ENCODE measurements around the gene GRIK3.

Gene GRIK3

DNA sequence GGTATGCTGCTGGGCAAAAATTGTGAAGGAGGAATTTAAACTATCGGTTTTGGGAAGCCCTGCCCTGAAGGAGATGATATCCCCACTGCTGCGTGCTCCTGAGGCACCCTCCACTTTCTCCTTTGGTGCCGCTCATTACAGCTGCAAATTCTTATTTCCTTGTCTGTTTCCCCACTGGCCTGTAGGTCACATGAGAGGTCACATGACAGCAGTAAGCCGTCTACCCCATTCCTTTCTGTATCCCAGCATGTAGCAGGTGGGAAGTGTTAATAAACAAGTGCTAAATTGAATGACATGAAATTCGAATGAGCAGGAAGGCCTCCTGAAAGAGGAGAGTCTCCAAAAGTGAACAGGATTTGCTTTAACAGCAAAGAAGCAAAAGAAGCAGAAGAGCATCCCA, 58.7 kb downstream of the GRIK3 start:
- DNase-seq: no peak

DNA sequence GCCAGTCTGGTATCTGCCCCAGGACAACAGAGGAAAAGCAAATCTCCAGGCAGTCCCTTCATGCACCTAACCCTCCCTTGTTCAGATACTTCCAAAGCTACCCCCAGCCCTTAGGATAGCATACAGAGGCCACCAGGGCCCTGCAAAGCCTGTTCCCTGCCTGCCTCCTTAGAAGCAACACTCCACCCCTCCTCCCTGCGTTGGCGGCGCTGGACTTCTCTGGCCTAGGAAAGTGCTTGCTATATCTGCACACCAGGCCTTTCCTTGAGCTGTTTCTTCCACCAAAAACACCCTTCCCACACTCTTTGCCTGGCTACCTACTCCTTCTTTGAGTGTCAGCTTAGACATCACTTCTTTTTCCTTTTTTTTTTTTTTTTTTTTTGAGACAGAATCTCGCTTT, 61.3 kb downstream of the GRIK3 start:
- no peak for DNase-seq

DNA sequence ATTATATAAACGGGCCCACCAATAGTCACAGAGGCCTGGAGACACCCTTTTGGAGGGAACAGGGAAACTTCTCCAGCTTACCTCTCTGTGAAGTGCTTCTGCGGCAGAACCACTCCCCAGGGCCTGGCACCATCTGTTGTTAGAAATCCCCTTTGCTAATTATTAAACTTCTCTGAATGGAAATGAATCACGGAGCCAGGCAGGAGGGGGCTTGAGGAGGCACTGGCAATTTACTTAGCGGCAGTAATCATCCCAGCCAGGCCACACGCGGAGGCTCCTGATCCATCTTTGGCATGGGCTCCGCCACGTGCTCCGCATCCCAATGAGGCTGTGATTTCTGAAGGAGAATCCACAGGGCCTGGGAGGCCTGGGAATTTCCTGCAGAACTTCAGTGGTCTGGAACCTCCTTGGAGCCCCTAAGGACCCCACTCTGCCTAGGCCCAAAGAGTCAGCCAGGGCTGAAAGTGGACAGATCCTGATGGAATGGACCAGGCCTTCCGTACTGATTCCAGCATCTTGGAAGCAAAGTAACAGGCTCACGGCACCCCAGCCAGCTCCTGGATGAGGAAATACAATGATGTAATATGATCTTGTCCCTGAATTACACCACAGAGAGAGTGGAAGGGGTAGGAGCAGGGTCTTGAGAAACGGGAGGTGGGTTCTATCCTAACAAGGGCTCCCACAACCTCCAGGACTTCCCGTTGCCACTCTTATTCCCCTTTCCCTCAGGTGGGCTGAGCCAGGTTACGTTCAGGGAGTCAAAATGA, 62.3 kb downstream of the GRIK3 start:
- no peak for DNase-seq

DNA sequence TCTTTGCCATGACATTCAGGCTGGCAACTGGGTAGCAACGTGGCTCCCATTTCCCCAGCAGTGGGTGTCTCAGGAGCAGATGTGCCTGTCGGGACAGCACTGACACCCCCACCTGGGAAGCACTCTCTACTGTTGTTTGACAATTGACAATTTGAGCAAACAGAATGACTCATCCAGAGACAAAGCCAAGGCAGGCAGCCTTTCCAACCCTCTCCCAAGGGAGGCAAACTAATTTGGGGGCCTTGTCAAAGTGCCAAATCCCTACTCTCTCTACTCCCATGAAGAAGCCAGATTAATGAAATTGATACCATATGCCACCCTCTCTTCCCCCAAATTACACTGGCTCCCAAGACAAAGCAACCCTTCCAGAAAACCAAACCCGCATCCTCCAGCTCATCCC, 65.6 kb downstream of the GRIK3 start:
- no peak for DNase-seq

DNA sequence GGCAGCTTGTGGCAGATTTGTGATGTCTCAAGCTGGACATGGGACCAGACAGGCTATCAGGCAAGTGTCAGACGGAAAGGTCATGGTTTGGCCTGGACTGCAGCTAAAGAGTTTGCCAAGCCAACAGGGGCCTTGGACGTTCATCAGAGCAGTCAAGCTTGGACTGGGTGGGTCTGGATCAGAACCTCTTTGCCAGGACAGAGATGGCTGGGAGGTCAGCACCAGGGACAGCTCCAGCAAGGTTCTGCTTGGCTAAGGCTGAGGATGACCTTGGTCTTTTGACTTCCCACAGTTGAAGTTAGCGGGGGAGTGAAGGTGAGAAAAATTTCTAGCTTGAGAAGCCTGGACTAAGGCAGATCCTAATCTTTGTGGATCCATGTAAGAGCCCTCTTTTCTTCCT, 68.1 kb downstream of the GRIK3 start:
- no peak for DNase-seq

DNA sequence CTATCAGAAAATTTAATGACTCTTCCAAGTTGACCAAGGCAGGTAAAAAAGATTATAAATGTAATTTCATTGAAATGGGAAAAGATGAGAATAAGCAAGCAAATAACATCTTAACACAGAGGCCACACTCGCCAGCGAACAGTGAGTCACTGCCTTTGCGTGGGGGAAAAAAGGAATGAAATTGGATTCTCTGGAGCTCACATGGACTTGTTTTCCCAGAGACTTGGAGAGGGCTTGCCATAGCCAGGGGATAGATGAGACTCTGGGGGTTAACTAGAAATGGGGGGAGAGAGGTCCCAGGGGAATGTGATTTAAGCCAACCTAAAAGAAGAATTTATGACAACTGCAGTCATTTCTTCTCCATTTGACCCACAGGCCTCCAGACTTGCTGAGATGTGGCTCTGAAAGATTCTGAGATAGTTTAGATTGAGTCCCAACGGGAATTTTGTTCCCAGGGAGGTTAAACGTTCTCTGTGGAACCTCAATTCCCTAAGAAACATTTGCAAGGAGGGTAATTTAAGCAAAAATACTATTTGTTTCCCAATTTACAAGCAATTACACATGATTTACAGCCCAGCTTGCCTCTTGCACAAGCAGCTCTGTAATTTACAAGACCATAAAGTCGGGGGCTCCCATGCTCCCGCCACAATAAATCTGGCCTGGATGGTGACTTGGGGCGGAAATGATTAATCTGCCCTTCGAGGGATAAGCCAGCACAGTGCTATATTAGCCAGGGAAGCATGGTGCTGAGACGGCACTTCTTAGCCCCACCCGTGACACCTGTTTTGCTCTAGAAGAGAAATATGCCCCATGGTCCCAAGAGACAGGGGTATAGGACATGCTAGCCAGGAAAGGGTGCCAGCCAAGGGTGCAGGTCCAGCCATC, 68.8 kb downstream of the GRIK3 start:
- no peak for DNase-seq

DNA sequence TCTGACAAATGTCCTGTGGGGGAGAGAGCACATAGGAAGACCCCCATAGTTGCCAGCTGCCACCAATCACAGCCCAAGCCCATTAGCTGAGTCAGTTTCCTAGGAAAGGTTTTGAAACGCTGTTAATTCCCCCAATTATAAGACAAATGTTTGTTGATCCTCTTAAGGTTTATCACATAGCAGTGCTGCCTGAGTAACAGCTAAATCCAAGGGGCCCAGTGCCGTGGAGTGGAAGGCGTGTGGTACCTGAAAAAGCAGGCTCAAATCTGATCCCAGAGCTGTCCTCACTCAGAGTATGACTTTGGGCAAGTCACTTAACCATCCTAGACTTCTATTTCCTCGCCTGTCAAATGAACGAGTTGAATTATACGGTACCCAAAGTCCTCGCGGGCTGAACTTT, 69.5 kb downstream of the GRIK3 start:
- DNase-seq: no peak

DNA sequence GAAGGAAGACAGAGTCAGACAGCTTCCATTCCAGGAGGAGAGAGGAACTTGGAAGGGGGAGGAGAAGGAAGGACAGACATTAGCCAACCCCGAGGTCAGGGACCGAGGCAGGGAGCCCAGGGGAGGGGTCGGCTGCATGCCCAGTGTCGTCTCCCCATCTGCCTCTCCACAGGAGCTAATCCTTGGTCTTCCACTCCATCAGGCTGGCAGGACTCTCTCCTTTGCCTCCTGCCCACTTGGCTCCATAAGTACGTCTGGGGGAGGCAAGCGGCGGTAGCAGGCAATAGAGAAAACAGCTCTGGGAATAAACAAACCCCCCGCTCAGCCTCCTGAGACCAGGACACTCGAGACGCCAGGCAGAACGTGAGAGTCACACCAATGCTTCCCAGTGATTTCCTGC, 71.3 kb downstream of the GRIK3 start:
- DNase-seq: no peak

DNA sequence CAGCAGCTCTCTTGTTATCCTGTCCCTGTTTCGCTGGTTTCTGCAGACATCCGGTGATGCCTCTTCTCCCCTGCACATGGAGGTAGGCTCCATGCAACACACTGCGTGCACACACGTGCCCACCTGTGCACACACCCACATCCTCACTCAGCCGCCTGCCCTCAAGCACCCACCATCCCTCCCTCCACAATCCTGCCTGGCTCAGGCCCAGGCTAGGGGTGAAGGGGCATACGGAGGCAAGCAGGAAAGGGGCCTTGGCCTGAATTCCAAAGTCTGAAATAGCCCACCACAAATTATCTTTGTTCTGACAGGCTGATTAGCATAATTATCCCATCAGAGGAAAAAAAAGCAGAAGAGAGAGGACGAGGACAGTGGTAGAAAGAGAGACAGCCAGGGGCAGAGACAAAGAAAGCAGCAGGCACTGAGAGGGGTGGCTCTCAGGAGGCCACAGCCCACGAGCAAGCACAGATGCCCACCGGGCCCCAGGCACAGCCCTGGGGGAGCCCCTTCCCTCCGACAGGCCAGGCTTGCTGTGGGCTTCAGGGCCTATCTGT, 73.2 kb downstream of the GRIK3 start:
- DNase-seq: no peak

DNA sequence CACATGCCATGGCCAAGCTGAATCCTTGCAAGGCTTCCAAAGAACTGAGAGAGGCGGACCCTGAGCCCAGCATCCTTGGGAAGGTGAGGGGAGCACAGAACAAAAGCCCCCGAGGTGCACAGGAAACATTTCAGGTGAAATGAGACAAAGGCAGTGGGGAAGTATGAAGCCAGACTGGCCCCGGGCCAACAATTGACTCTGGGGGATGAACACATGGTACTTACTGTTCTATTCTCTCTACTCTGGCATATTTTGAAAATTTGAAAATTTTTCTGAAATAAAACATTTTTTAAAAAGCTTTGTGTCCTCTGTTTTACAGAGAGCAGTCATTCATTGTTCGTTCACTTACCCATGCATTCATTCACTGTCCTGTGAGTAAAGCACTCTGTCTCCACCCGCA, 77.7 kb downstream of the GRIK3 start:
- no peak for DNase-seq

DNA sequence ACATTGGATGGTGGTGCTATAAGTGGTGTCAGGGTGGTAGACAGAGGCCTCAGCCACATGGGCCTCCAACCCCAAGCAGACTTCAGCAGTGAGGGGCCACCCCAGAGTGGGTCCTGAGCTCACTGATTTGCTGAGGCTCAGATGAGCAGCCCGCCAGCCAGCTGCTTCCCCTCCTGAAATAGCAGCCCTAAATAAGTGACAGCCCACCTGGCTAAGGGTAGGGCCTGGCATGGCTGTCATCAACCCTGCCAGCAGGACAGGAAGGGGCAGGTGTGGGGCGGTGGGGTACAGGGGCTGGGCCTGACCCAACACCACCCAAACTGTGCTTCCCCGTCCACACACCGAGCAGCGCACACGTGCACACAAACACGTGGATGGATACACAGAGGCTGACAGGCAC, 79.3 kb downstream of the GRIK3 start:
- DNase-seq: no peak

DNA sequence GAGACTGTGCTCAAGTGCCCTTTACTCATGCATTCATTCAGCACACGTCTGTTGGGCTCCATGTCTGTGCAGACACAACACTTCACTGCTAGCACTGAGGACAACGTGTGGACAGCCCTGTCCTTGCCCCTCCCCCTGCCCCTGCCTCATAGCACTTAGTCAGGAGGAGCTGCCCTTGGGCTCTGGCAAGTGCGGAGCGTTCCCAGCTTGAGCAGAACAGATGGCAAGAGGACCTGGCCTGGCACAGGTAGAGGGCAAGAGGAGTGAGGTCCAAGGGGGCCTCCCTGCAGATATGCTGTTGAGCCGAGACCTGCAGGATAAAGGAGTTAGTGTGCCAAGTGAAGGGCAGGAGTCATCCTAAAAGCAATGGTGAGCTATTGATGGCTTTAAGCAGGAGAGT, 81.3 kb downstream of the GRIK3 start:
- DNase-seq: no peak

DNA sequence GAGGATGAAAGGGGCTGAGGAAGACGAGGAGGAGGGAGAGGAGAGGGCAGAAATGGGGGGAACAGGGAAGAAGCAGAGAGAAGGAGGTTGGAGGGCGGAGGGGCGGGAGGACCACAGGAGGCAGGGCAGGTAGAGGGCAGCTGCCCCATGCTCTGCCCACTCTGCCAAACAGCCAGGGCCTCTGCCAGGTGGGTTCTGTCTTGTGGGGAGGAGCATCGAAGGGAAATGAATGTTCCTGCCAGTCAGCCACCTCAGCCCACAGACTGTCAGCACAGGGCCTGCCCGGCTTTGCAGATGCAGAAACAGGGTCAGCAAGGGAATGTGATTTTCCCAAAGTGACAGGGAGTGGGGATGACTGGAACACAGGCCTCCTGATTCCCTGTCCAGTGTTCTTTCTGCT, 82.6 kb downstream of the GRIK3 start:
- DNase-seq: no peak

DNA sequence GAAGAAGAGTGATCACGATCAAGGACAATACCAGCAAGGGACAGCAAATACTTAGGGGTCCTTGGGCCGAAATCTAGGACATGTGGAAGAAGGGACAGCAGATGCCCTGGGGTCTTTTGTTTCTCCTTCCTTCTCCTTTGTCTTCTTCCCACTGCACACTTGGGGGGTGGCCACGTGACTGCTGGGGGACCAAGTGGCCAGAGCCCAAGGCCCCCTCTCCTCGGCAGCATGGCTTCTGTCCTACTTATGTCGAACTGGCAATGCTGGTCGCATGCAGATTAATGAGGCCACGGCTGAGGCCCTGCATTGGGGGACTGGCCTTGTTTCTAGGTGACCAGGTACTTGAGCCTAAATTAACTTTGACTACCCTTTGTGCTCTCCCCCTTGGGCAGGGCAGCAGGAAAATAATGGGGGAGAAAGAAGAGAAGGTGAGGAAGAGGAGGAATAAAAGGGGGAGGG, 83.0 kb downstream of the GRIK3 start:
- no peak for DNase-seq

DNA sequence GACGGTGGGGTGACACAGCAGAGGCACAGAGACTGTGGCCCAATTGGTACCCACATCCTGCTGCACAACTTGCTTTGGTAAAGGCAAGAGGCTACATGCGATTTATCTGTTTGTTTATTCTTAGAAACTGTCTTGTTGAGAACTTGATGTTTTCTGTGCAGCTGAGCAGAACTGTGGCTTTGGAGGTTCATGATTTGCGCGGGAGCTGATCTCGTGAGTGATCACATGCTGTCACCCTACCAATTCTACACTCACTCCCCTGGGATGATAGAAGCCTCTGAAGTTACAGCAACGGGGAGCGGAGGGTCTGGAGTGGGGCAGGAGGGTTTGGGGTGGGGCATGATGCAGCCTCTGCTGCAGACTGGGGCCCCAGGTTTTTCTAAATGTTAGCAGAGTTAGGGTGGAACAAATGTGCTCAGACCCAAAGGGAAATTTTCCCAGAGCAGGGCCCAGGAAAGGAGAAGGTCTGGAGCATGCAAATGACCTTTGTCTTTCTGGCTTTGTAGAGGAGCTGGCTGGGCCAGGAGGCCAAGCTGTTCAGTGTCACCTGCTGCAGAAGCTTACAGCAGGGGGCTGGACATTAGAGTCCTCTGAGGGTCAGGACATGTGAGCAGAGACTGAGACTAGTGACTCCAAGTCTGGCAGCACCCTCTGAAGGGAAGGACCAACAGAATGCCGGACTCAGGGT, 83.6 kb downstream of the GRIK3 start:
- DNase-seq: no peak

DNA sequence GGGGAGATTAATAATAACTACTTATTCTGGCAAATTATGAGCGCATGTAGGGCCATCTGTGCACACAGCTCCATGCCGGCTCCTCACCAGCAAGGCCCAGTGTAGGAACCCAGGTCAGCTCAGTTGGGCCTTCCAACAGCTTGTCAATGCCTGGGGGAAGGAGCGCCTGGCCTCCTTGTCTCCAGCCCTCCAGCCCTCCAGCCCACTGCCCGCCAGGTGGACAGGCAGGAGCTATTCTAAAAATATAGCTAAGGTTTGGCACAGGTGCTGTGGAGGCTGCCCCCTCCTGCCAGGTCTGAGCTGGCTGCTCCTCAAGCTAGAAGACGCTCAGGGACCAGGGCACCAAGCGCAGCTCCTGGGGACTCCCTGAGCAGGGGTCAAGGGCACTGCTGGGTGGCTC, 85.7 kb downstream of the GRIK3 start:
- no peak for DNase-seq

DNA sequence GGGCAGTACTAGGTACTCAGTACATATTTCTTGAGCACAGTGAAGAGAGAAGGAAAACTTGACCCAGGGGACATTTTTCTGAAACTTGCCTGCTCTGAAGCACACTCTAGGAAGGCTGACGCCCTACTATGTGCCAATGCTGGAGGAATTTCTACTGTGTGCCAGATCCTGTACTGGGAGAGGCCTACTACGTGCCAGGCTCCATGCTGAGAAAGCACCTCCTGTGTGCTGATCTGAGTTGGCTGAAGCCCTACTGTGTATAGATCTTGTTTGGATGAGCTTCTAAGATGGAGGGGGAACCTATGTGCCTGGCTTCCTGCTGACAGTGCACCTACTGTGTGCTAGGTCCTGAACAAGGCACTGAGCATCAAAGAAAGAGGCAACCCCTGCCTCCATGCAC, 86.2 kb downstream of the GRIK3 start:
- DNase-seq: no peak

DNA sequence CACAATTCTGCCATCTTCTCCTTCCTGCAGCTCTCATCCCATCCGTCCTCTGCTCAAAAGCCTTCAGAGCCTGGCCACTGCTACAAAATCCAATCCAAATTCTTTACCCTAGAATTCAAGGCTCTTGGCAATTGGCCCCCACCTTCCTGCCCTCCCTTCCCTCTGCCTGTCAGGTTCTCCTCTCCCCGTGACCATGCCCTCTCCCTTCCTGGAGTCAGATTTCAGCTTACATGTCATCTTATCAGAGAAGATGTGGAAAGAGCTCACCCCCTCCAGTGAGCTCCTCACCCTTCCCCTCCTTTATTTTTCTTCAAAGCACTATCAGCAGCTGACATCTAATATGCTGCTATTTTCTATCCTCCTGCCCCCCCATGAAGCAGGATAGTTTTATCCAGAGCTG, 86.9 kb downstream of the GRIK3 start:
- no peak for DNase-seq

DNA sequence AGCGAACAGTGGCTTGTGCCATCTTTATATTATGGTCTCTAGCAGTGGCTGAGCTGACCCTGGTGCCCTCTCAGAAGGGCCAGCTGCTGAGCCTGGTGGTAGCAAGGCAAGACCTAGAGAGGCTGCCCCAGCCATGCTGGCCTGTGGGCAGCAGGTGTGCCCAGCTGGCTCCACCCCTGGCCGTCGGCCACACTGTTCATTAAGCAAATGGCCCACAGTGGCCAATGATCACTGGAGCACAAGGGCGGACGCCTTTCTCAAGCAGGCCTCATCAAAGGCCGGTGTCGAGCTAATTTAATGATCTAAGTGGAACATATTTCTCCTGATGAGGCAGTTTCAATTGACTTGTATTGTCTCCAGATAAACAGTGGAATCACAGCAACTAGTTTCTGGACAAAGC, 89.4 kb downstream of the GRIK3 start:
- no peak for DNase-seq

DNA sequence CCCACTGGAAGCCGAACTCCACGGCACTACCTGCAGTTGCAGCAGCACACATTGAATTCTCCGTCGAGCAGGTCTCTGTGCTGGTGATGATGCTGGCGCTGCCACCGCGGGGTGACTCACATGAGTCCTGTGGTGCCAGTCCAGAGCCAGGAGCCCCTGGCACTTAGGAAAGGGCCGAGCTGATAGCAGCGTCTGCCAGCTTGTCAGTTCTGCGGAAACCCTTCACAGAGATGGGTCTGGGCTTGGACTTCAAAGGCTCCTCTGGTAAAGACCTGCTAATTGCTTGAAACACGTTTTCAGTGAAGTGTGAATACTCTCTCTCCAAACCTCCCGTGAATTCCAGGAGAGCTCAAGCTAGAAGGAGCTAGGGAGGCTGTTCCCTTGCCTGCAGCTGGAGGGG, 92.2 kb downstream of the GRIK3 start:
- no peak for DNase-seq

DNA sequence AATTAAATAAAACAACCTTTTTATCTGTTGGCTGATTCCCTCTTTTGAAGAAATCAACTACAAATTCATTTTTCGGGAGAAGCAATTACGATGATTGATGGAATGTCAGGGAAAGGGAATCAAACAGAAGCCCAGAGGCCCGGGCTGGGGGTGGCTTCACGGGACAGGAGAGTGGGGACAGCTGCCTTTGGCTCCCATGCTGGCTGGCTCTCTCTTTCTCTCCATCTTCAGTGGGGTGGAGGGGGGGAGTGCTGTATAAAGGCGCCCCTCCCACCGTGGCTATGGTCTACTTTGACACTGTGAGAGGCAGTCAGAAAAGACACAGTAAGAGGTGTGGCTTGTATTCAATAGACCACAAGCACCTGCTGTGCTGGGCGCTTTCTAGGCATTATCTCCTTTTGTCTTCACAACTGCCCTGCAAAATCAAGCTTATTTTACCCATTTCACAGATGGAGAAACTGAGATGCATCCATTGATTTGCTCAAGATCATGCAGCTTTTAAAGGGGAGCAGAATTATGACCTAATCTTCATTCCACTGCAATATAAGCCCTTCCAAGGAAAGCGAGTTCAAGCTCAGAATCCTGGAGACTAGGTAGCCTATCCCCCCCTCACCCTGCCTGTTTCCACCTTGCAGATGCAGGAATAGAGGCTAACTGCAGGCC, 92.9 kb downstream of the GRIK3 start:
- DNase-seq: no peak

DNA sequence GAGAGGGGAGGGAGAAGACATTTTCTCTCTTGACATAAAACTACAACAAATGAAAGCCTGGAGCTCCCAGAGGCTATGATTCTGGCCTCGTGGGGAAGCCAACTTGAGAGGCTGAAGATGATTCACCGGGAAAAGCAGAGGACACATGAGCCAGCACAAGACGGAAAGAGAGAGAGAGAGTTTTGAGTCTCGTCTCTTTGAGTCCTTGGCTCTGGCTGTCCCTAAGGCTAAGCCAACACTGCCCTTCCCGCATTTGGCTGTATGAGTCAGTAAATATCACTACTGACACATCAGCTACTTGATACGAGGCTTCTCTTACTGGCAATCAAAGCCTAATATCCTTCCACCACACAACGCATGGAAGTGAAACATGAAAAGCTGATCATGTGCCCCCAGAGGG, 95.5 kb downstream of the GRIK3 start:
- DNase-seq: no peak

DNA sequence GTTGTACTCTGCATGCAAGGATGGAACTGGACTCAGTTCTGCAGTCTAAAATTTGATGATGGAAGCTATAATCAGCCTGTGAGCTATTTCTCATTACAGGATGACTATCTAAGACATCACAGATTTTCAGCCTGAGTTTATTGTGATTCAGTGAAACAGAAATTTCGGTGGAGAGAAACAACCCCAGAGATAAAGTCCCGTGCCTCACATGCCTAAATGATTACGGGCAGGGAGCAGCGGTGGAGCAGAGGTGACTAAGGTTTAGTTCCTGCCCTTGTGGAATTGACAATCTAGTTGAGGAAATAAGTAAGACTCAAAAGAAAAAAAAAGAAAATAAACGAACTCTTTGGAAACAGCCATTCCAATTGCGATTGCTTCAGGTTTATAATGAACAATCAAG, 96.9 kb downstream of the GRIK3 start:
- no peak for DNase-seq

Data from SW 1271 (cell line).